Measurements from ENCODE around the gene PSME2.

DNA sequence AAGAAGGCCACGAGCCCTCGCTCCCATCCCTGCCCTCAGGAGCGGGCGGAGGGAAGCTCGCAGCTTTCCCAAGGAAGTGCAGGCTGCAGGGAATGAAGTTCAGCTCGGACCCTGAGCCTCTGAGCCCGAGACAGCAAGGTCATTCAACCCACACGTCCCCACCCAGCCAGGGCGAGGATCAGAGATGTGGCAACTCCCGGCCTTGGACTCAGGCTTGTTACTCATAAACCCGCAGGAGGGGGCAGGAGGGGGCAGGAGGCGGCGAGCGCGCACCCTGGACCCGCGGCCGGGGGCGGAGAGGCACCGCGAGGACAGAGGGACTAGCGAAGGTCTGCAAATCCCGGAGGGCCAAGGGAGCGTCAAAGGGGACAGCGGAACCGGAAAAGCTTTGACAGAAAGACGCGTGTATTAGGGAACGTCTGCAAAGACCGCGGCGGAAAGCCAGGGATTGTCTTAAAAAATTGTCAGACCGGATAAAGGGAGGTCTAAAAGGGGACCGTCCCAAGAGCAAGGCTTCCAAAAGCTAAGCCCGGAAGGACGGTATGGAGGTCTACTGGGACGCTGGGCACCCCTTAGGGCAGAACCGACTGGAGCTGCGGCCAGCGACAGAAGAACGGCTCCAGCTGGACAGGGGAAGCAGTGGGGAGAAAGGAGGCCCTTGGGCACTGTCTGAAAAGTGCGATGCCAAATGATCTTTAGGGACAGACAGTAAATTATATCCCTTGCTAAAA lies 32.4 kb downstream of the PSME2 start:
- TF ChIP-seq, protein P1, sequence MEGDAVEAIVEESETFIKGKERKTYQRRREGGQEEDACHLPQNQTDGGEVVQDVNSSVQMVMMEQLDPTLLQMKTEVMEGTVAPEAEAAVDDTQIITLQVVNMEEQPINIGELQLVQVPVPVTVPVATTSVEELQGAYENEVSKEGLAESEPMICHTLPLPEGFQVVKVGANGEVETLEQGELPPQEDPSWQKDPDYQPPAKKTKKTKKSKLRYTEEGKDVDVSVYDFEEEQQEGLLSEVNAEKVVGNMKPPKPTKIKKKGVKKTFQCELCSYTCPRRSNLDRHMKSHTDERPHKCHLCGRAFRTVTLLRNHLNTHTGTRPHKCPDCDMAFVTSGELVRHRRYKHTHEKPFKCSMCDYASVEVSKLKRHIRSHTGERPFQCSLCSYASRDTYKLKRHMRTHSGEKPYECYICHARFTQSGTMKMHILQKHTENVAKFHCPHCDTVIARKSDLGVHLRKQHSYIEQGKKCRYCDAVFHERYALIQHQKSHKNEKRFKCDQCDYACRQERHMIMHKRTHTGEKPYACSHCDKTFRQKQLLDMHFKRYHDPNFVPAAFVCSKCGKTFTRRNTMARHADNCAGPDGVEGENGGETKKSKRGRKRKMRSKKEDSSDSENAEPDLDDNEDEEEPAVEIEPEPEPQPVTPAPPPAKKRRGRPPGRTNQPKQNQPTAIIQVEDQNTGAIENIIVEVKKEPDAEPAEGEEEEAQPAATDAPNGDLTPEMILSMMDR (IDR thresholded peaks at IDR 0.05) = no peak
- TF ChIP-seq ZFX (IDR thresholded peaks at IDR 0.05; ENCODE audit: borderline replicate concordance) = no peak

All from 22Rv1 (cell line).